Osteoblast (primary cell): ENCODE measurements around the gene JPH3. TPM values are rescaled to one million over a fixed set of nuclear protein-coding genes. Genes with fewer than 3 reads are reported as not detected.

Experiments
- DNase-seq: peaks from one replicate; pipeline ENCODE4 v3.0.0; 2011; ENCODE audit warnings: low spot score, mixed read lengths; ENCODE audit not compliant: insufficient read length; ENCODE audit errors: missing footprints
- H2AFZ ChIP-seq: 2 replicates; pipeline ENCODE4 v1.6.0; 2011; ENCODE audit warnings: mild to moderate bottlenecking, low read length
- H3K27ac ChIP-seq: 2 replicates; pipeline ENCODE4 v1.5.1; 2011; ENCODE audit warnings: mild to moderate bottlenecking, low read depth, low read length, moderate library complexity
- H3K27me3 ChIP-seq: 2 replicates; pipeline ENCODE4 v1.6.0; 2012; ENCODE audit warnings: mild to moderate bottlenecking, control low read depth, inconsistent platforms, low read length, moderate library complexity; ENCODE audit not compliant: insufficient read depth
- H3K36me3 ChIP-seq: 2 replicates; pipeline ENCODE4 v1.5.1; 2011; ENCODE audit warnings: mild to moderate bottlenecking, low read length, control low read depth, moderate library complexity; ENCODE audit not compliant: insufficient read depth
- H3K4me1 ChIP-seq: 2 replicates; pipeline ENCODE4 v1.5.1; 2011; ENCODE audit warnings: mild to moderate bottlenecking, low read length, control low read depth, moderate library complexity; ENCODE audit not compliant: insufficient read depth
- H3K4me2 ChIP-seq: 2 replicates; pipeline ENCODE4 v1.6.0; 2011; ENCODE audit warnings: mild to moderate bottlenecking, low read length; ENCODE audit not compliant: insufficient read depth
- H3K4me3 ChIP-seq: fragments of 200-600 bp; sonication (generic); 3 replicates; pipeline ENCODE4 v1.5.1; 2012; ENCODE audit warnings: mild to moderate bottlenecking, low read length, inconsistent platforms; ENCODE audit not compliant: insufficient read depth
- H3K79me2 ChIP-seq: 2 replicates; pipeline ENCODE4 v1.6.0; 2012; ENCODE audit warnings: mild to moderate bottlenecking, low read length, control low read depth, inconsistent platforms; ENCODE audit not compliant: insufficient read depth
- H3K9me3 ChIP-seq: 2 replicates; pipeline ENCODE4 v1.5.1; 2011; ENCODE audit warnings: low read depth, low read length, control low read depth
- H4K20me1 ChIP-seq: 2 replicates; pipeline ENCODE4 v1.6.0; 2012; ENCODE audit warnings: mild to moderate bottlenecking, low read length, control low read depth; ENCODE audit not compliant: insufficient read depth
- total RNA-seq: library from RNA; depleted of rRNA; stranded (reverse); fragments of >200 nt; gene quantifications from 2 replicates; pipeline ENCODE4 v1.2.3, GENCODE V29; 2012
- TF ChIP-seq, protein P1 (sequence below): IDR thresholded peaks from 2 replicates; pipeline ENCODE4 v1.5.1; 2011; ENCODE audit warnings: mild to moderate bottlenecking, low read depth, low read length, moderate library complexity; ENCODE audit errors: extremely low read depth

Gene JPH3
- total RNA-seq, 1 donor: not detected

DNA sequence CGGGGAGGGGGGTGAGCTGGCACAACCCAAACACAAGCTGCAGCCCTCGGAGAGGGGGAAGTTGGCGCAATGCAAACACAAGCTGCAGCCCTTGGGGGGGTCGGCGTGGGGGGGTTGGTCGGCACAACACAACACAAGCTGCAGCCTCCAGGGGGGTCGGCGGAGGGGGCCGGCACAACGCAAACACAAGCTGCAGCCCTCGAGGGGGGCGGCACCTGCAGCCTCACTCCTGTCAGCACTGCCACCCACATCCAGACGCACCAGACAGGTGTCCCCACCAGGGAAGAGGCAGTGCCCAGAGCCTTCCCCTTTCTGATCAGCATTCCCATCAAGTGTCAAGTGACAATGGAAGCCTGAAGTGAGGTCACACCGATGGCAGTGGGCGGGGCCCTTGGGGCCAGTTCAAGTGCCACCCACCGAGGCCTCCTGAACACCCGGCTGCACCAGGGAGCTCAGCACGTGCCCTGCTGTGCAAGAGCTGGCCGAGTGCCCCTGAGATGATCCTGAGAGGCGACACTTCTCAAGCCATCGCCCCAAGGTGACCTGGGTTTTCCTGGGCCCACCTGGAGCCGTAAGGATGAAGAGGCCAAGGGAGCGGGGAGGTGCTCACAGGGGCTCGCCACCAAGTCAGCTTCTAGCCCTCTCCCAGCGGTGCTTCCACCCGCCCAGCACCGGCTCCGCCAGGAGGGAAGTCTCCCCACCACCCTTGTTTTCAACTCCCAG, 104.1 kb downstream of the JPH3 start:
- Histone ChIP-seq H3K4me2 (no peak overlapping the region), H3K4me1 (no peaks in the 10 kb centered on the region), H3K9me3 (no peaks in the 10 kb centered on the region), H3K27me3 (no peaks in the 10 kb centered on the region), H2AFZ (no peak overlapping the region), H4K20me1 (peaks cover 2% of the 10 kb centered on the region), H3K36me3 (peaks cover 9% of the 10 kb centered on the region), H3K79me2 (no peaks in the 10 kb centered on the region), H3K4me3 (no peak overlapping the region), H3K27ac (no peak overlapping the region)
- DNase-seq: no peak
- TF ChIP-seq, protein P1, sequence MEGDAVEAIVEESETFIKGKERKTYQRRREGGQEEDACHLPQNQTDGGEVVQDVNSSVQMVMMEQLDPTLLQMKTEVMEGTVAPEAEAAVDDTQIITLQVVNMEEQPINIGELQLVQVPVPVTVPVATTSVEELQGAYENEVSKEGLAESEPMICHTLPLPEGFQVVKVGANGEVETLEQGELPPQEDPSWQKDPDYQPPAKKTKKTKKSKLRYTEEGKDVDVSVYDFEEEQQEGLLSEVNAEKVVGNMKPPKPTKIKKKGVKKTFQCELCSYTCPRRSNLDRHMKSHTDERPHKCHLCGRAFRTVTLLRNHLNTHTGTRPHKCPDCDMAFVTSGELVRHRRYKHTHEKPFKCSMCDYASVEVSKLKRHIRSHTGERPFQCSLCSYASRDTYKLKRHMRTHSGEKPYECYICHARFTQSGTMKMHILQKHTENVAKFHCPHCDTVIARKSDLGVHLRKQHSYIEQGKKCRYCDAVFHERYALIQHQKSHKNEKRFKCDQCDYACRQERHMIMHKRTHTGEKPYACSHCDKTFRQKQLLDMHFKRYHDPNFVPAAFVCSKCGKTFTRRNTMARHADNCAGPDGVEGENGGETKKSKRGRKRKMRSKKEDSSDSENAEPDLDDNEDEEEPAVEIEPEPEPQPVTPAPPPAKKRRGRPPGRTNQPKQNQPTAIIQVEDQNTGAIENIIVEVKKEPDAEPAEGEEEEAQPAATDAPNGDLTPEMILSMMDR: no peak

DNA sequence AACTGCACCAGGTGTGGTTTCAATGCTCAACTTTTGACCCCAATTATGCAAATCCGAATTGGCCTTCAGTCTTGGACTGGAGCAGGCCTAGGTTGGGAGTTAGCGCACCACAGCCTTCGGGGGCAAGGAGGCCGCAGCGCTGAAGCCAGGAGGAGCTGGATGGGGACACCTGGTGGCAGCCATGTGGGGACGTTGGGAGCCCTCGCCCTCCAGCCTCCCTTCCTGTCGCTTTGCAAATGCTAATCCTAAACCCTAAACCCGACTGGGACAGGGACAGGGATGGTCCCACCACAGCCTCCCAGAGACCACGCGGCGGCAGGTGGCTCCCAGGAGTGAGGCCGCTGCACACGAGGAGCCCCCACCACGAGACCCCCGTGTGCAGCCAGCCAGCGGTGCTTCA, 104.8 kb downstream of the JPH3 start:
- H4K20me1 ChIP-seq: peaks cover 2% of the 10 kb centered on the region
- no peaks in the 10 kb centered on the region for H3K79me2 ChIP-seq
- no peak overlapping the region for H2AFZ ChIP-seq
- no peak overlapping the region for H3K4me2 ChIP-seq
- H3K27ac ChIP-seq: no peak overlapping the region
- DNase-seq: no peak
- no peaks in the 10 kb centered on the region for H3K9me3 ChIP-seq
- no peaks in the 10 kb centered on the region for H3K27me3 ChIP-seq
- TF ChIP-seq, protein P1: no peak
- H3K36me3 ChIP-seq: peaks cover 9% of the 10 kb centered on the region
- H3K4me3 ChIP-seq: no peak overlapping the region
- H3K4me1 ChIP-seq: no peaks in the 10 kb centered on the region

GRCh38 chr16:87707714-87708580, 105.6 kb downstream of the JPH3 start:
- Histone ChIP-seq H4K20me1 (peaks cover 2% of the 10 kb centered on the region), H3K9me3 (no peaks in the 10 kb centered on the region), H3K27me3 (no peaks in the 10 kb centered on the region), H3K79me2 (no peaks in the 10 kb centered on the region), H2AFZ (no peak overlapping the region), H3K4me3 (no peak overlapping the region), H3K27ac (no peak overlapping the region), H3K4me2 (no peak overlapping the region), H3K36me3 (peaks cover 11% of the 10 kb centered on the region), H3K4me1 (no peaks in the 10 kb centered on the region)
- TF ChIP-seq, protein P1: no peak
- no peak for DNase-seq
